Tibial nerve (tissue), 4 donors: ENCODE data around the gene VMP1.

ENCODE experiments used
- EP300 ChIP-seq, 2 donors: sonication (generic); formaldehyde crosslinking; IDR thresholded peaks; one replicate each; pipeline ENCODE4 v1.6.1; 2017; ENCODE audit warnings: antibody characterized with exemption in 2 of 2, mild to moderate bottlenecking in 1 of 2
- POLR2A ChIP-seq, 2 donors: fragments of 450-650 bp; IDR thresholded peaks; one replicate each; pipeline ENCODE4 v1.6.1; 2017; ENCODE audit warnings: antibody characterized with exemption in 2 of 2, mild to moderate bottlenecking in 2 of 2, moderate library complexity in 2 of 2
- TF ChIP-seq, protein P1 (sequence below), 5 experiments: fragments of 200-600 bp in 3 of 5; fragments of 450-650 bp in 2 of 5; sonication (generic) in 3 of 5; IDR thresholded peaks; one replicate each; pipeline ENCODE4 v1.5.1; 2016 to 2019; ENCODE audit warnings: antibody characterized with exemption in 5 of 5, mild to moderate bottlenecking in 3 of 5, moderate library complexity in 2 of 5

DNA sequence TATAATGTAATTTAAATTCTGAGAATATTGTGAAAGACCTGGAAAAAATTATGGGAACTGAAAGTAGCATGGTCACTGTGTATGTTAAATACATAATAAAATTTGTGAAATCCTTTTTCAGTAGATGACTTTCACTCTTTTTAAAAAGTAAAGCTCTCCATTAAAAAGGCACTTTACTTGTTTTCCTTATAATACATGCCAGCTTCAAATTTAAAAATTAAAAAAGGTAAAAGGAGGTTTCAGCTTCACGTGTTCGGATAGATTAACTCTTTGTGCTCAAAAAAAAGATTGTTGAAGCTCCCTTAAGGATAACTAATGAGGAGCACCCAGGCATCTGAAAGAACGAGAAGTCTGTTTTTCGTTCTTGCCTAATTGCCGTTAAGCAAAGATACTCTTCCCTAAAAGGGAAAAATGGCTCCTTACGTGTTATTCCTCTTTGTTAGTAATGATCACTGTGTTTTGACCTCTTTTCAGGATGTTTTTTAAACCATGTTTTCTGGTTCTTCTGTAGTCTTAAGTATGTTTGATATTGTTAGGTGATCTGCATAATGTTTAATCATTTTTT, 97.5 kb downstream of the VMP1 start:
- TF ChIP-seq POLR2A (IDR thresholded peaks at IDR 0.05): no peak
- TF ChIP-seq, protein P1, sequence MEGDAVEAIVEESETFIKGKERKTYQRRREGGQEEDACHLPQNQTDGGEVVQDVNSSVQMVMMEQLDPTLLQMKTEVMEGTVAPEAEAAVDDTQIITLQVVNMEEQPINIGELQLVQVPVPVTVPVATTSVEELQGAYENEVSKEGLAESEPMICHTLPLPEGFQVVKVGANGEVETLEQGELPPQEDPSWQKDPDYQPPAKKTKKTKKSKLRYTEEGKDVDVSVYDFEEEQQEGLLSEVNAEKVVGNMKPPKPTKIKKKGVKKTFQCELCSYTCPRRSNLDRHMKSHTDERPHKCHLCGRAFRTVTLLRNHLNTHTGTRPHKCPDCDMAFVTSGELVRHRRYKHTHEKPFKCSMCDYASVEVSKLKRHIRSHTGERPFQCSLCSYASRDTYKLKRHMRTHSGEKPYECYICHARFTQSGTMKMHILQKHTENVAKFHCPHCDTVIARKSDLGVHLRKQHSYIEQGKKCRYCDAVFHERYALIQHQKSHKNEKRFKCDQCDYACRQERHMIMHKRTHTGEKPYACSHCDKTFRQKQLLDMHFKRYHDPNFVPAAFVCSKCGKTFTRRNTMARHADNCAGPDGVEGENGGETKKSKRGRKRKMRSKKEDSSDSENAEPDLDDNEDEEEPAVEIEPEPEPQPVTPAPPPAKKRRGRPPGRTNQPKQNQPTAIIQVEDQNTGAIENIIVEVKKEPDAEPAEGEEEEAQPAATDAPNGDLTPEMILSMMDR (IDR thresholded peaks at IDR 0.05): no peak
- peak in 1 of 2 donors; percentile 44 for TF ChIP-seq EP300 (IDR thresholded peaks at IDR 0.05)
